G401.6 (cell line): ENCODE measurements around the gene GCHFR.

ENCODE experiments used
- FAIRE-seq: peaks from 2 replicates; lab custom pipeline; 2012; peaks lifted over from hg19 to GRCh38; lab: Jason Lieb, UNC

The GCHFR gene

GRCh38 chr15:40754883-40755811 lies 8.7 kb upstream of the GCHFR start, which contains the start of gene RMDN3:
Gene RMDN3 (minus strand): TSS chr15:40755254. CDS start chr15:40754783, 471 bp downstream.
- peak; percentile 89 for FAIRE-seq

GRCh38 chr15:40755812-40756208 lies 8.1 kb upstream of the GCHFR start:
- FAIRE-seq, result peak; percentile 23

- no peak for FAIRE-seq
Observed at GRCh38 chr15:40756938-40757337, 6.9 kb upstream of the GCHFR start.

- FAIRE-seq, result no peak
Observed at GRCh38 chr15:40759961-40760360, 3.9 kb upstream of the GCHFR start.

- no peak for FAIRE-seq
Observed at GRCh38 chr15:40762919-40763800, 708 bp upstream of the GCHFR start.

- no peak for FAIRE-seq
Observed at GRCh38 chr15:40764629-40765103, 798 bp downstream of the GCHFR start.

- no peak for FAIRE-seq
Observed at GRCh38 chr15:40766194-40766815, 2.4 kb downstream of the GCHFR start.

GRCh38 chr15:40766906-40767837 lies 3.3 kb downstream of the GCHFR start:
- no peak for FAIRE-seq

GRCh38 chr15:40767838-40768500 lies 4.1 kb downstream of the GCHFR start:
- FAIRE-seq, result no peak

- no peak for FAIRE-seq
Observed at GRCh38 chr15:40768521-40769273, 4.8 kb downstream of the GCHFR start.

GRCh38 chr15:40769274-40770146 lies 5.6 kb downstream of the GCHFR start, which contains the start of gene C15orf62:
Gene C15orf62 (plus strand): TSS chr15:40769980. CDS start chr15:40770496, 516 bp downstream.
- FAIRE-seq, result no peak

GRCh38 chr15:40770147-40770721 lies 6.4 kb downstream of the GCHFR start:
- no peak for FAIRE-seq

- no peak for FAIRE-seq
Observed at GRCh38 chr15:40771242-40771641, 7.4 kb downstream of the GCHFR start.

GRCh38 chr15:40772014-40772413 lies 8.1 kb downstream of the GCHFR start:
- no peak for FAIRE-seq

GRCh38 chr15:40773496-40773895 lies 9.6 kb downstream of the GCHFR start:
- no peak for FAIRE-seq

- no peak for FAIRE-seq
Observed at GRCh38 chr15:40773902-40774301, 10.0 kb downstream of the GCHFR start.

- no peak for FAIRE-seq
Observed at GRCh38 chr15:40775007-40775406, 11.1 kb downstream of the GCHFR start.
